ENCODE results near the gene SYNGR3. TPM values are rescaled to one million over a fixed set of nuclear protein-coding genes. Genes with fewer than 3 reads are reported as not detected.
A peak's percentile ranks its signal among the peaks of the same experiment; 100 is the strongest.
"Not testable (repeated sequence)": the region's sequence is repeated elsewhere in the genome, so short reads cannot be mapped to it uniquely, and the experiment has no call there.

The SYNGR3 gene
- total and polyA plus RNA-seq, 5 donors, result 0.57 to 1.4 (median 0.75) TPM

DNA sequence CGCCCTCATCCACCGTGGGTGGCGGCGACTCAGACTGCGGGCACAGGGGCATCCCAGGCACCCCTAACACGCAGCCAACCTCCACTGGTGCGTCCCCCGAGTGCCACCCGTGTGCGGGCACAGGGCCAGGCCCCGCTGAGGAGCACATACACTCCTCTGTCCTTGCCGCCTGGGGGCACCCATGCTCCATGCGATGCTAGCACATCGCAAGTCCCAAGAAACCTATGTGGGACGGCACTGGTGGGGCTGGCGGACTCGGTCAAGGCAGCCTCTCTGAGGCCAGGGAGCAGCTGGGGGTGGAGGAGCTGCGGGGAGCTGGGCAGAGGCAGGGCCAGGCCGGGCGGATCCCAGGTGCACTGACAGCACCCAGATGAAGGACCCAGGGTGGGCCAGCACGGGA lies 15.9 kb downstream of the SYNGR3 start:
- WGBS, result 75% methylated on average over 21 of the region's 21 CpGs
- Histone ChIP-seq H3K4me3 (ENCODE audit: low read length) (no peak overlapping the region), H3K4me1 (ENCODE audit: control insufficient read depth, insufficient read depth, low read length) (peaks cover 14% of the 10 kb centered on the region), H3K9me3 (ENCODE audit: control insufficient read depth, low read length) (no peaks in the 10 kb centered on the region), H3K27me3 (ENCODE audit: control insufficient read depth, insufficient read depth) (no peaks in the 10 kb centered on the region), H3K27ac (ENCODE audit: low read length) (no peak overlapping the region)
- DNase-seq (peak in 2 of 3 donors; percentile 60 to 61), ATAC-seq (no peak)
- intact Hi-C loops (cut with DNase I), result no loop called here

DNA sequence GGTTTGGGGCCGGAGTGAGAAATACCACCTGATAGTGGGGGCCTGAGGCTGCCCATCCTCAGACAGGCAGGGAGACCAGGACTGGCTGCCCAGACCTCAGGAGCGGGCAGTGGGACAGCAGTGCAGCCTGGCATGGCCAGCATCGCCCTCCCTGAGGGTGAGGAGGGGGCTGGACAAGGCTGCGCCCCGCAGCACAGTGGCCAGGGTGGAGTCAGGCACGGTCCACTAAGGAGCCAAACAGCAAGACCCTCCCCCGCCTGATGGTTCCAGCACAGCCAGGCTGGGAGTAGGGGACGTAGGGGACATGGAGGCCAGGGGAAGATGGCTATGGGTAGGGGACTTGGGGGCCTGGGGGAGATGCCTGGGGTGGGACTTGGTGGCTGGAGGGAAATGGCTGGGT lies 16.5 kb downstream of the SYNGR3 start:
- no peak overlapping the region for H3K27ac ChIP-seq (ENCODE audit: low read length)
- DNase-seq (peak in 1 of 3 donors; percentile 41), ATAC-seq (no peak)
- no peaks in the 10 kb centered on the region for H3K27me3 ChIP-seq (ENCODE audit: control insufficient read depth, insufficient read depth)
- no peak overlapping the region for H3K4me3 ChIP-seq (ENCODE audit: low read length)
- no peaks in the 10 kb centered on the region for H3K9me3 ChIP-seq (ENCODE audit: control insufficient read depth, low read length)
- intact Hi-C loops (cut with DNase I), result no loop called here
- WGBS, result 89% methylated on average over 8 of the region's 8 CpGs
- H3K4me1 ChIP-seq (ENCODE audit: control insufficient read depth, insufficient read depth, low read length), result peaks cover 14% of the 10 kb centered on the region

DNA sequence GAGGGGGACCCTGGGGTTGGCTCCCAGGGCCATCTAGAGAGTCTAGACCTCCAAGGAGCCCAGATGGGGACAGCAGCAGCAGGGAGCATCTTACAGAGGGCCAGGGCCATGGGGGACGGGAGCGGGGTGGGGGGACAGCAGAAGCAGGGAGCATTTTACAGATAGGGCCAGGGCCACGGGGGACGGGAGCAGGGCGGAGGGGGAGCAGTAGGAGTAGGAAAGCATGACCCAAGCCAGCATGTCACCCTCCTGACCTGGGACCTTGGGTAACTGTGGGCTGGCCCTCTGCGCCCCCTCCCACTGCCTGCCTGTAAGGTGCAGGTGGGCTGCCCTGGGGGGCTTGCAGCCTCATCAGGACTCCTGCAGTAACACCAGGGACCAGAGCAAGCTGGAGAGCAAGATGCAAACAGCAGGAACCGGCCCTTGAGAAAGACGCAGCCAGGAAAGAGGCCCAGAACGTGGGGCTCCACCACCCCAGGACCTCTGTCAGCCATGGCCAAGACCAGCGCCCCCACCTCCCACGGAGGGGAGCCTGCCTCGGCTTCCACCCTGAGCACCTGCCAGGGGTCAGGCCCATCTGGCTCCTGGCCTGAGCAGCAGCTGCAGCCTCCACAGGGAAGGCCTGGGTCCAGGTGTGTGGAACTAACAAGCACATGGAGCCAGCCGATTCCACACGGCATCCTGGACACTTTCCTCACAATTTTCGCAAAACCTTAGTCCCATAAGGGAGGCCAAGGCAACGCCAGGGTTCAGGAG lies 17.5 kb downstream of the SYNGR3 start:
- no peak overlapping the region for H3K27ac ChIP-seq (ENCODE audit: low read length)
- 75% methylated on average over 16 of the region's 16 CpGs for WGBS

DNA sequence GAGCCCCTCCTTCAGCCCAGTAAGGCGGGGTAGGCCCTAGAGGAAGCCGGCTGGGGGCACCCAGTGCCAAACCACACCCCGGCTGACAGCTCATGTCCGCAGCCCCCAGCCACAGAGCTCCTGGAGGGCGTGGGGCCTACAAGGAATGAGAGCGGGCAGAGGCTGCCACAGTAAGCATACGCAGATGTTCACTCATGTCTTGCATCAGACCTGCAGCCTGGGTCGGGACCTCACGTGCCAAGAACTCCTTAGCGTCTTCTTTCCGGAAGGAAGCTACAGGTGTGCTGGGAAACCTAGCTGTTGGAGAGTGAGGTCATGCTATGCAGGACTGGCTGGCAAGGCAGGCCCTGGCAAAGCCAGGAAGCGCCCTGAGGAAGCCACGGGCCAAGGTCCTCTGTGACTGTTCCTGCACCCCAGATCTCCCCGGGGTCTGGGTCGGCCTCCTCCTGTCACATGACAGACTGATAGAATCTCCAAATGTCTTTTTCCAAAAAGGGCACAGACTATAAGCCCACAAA lies 18.3 kb downstream of the SYNGR3 start:
- peak in 1 of 3 donors; percentile 71 for DNase-seq
- no peak for ATAC-seq
- Histone ChIP-seq H3K4me1 (ENCODE audit: control insufficient read depth, insufficient read depth, low read length) (peaks cover 14% of the 10 kb centered on the region), H3K27me3 (ENCODE audit: control insufficient read depth, insufficient read depth) (no peaks in the 10 kb centered on the region), H3K9me3 (ENCODE audit: control insufficient read depth, low read length) (no peaks in the 10 kb centered on the region), H3K27ac (ENCODE audit: low read length) (no peak overlapping the region), H3K4me3 (ENCODE audit: low read length) (no peak overlapping the region)
- 47% methylated on average over 15 of the region's 15 CpGs for WGBS
- intact Hi-C loops (cut with DNase I), result no loop called here

More for the DNA sequence above, 17.5 kb downstream of the SYNGR3 start:
- no peak for ATAC-seq
- peak in 1 of 3 donors; percentile 53 for DNase-seq
- Histone ChIP-seq H3K9me3 (ENCODE audit: control insufficient read depth, low read length) (no peaks in the 10 kb centered on the region), H3K4me1 (ENCODE audit: control insufficient read depth, insufficient read depth, low read length) (peaks cover 14% of the 10 kb centered on the region), H3K4me3 (ENCODE audit: low read length) (no peak overlapping the region), H3K27me3 (ENCODE audit: control insufficient read depth, insufficient read depth) (no peaks in the 10 kb centered on the region)
- intact Hi-C loops (cut with DNase I), result no loop called here

DNA sequence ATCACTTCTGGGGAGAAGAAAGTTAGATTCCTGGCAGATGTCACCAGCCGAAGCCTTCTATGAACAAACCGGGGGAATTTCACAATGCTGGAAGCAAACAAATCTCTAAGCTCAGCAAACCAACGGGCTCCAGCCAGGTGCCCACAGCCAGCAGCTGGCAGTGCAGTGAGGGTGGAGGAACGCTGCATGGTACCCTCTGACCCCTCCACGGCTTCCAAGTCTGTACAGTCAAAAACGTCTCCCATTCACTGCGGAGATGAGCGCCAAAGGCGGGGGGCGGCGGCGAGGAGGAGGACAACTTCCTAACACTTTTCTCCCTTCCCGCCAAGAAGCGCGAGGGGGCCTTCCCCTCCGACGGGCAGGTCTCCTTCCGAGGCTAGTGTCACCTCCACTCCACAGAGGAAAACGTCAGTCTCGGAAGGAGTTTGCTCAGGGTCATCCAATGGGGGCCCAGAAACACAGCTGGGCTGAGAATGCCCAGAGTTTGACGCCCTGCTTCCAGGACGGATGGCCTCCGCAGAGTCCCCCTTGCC lies 18.9 kb downstream of the SYNGR3 start:
- Histone ChIP-seq H3K9me3 (ENCODE audit: control insufficient read depth, low read length) (no peaks in the 10 kb centered on the region), H3K4me1 (ENCODE audit: control insufficient read depth, insufficient read depth, low read length) (peaks cover 14% of the 10 kb centered on the region), H3K27me3 (ENCODE audit: control insufficient read depth, insufficient read depth) (no peaks in the 10 kb centered on the region), H3K27ac (ENCODE audit: low read length) (peak overlapping the region; percentile 84), H3K4me3 (ENCODE audit: low read length) (peak overlapping the region; percentile 95)
- no peak for ATAC-seq
- intact Hi-C loops (cut with DNase I), result no loop called here
- peak in 1 of 3 donors; percentile 43 for DNase-seq
- 4% methylated on average over 23 of the region's 23 CpGs for WGBS

DNA sequence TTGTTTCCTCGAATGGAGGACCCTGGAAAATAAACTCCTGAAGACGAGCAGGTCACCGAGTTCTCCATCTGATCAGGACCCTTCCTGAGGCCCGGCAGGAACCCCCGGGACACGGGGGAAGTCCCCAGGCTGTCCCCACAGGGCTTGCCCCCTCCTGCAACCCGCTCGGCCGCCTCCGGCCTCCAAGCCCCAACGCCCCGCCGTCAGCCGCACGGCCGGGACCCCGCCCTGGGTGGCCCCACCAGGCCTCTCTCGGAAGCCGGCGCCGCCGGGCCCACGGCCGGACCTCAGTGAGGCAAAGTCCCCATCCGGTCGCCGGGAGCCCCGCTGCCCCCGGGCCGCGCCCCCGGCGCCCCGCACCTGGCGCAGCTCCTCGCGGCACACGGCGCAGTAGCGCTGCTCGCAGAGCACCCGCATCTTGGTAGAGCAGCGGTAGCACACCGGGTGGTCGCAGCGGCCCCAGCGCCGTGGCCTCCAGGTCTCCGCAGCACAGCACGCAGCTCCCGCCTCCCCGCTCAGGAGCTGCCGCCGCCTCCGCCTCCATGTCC lies 19.5 kb downstream of the SYNGR3 start:
- Histone ChIP-seq H3K4me1 (ENCODE audit: control insufficient read depth, insufficient read depth, low read length) (peaks cover 14% of the 10 kb centered on the region), H3K9me3 (ENCODE audit: control insufficient read depth, low read length) (no peaks in the 10 kb centered on the region), H3K27me3 (ENCODE audit: control insufficient read depth, insufficient read depth) (no peaks in the 10 kb centered on the region), H3K27ac (ENCODE audit: low read length) (peak overlapping the region; percentile 84), H3K4me3 (ENCODE audit: low read length) (peak overlapping the region; percentile 95)
- peak in 1 of 3 donors; percentile 71 for DNase-seq
- peak; percentile 10 to 15 for ATAC-seq
- intact Hi-C loops (cut with DNase I), result no loop called here
- under 1% methylated on average over 55 of the region's 55 CpGs for WGBS

DNA sequence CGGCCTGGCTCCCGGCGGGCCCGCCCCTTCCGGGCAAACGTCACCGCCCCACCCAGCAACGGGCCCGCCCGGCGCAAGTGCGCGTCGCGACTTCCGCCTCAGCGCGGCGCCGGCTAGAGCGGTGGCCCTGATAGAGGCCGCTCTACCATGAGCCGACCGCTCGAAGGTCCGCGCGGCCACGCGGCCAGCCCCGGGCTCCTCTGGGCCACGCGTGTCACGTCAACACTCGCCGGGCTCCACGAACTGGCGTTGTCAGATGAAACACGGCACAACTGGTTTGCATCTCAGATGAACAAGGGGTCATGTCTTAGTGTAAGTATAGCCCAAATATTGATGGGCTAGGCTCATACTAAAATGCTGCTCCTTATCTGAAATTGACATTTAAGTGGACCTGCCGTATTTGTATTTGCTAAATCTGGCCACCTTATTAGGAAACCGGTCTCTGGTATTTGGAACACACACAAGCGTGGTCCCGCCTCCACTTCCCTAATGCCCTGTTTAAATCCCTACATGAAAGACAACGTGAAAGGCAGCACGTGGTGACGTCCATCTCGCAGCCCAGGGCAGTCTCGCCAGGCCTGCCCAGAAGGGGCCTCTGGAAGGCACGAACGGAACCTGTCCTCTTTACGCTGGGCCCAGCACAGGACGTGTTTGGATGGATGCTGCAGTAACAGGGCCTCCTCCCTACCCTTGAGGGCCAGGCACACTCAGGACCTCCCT lies 20.2 kb downstream of the SYNGR3 start, which contains the start of gene ZNF598:
ZNF598 (minus strand) TSS at position 31 of the 720 bp plus-strand sequence.
- peaks cover 14% of the 10 kb centered on the region for H3K4me1 ChIP-seq (ENCODE audit: control insufficient read depth, insufficient read depth, low read length)
- H3K9me3 ChIP-seq (ENCODE audit: control insufficient read depth, low read length), result no peaks in the 10 kb centered on the region
- H3K27me3 ChIP-seq (ENCODE audit: control insufficient read depth, insufficient read depth), result no peaks in the 10 kb centered on the region
- peak within 1 kb of the TSS; percentile 95 for H3K4me3 ChIP-seq (ENCODE audit: low read length)
- H3K27ac ChIP-seq (ENCODE audit: low read length), result peak within 1 kb of the TSS; percentile 84
- DNase-seq (peak; percentile 87 to 95 (median 94)), ATAC-seq (peak; percentile 93 to 96)
- intact Hi-C loops (cut with DNase I), result no loop called here
- 1% methylated on average over 52 of the region's 52 CpGs for WGBS

DNA sequence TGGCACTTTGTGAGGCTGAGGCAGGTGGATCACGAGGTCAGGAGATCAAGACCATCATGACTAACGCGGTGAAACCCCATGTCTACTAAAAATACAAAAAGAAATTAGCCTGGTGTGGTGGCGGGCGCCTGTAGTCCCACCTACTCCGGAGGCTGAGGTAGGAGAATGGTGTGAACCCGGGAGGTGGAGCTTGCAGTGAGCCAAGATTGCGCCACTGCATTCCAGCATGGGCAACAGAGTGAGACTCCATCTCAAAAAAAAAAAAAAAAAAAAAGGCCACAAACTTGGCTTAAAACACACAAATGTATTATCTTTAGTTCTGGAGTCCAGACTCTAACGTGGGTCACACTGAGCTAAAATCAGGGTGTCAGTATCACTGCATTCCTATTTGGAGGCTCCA lies 22.0 kb downstream of the SYNGR3 start:
- peaks cover 14% of the 10 kb centered on the region for H3K4me1 ChIP-seq (ENCODE audit: control insufficient read depth, insufficient read depth, low read length)
- WGBS, result 91% methylated on average over 9 of the region's 9 CpGs
- H3K27me3 ChIP-seq (ENCODE audit: control insufficient read depth, insufficient read depth); H3K27ac ChIP-seq (ENCODE audit: low read length); H3K9me3 ChIP-seq (ENCODE audit: control insufficient read depth, low read length); DNase-seq; ATAC-seq; intact Hi-C loops (cut with DNase I); H3K4me3 ChIP-seq (ENCODE audit: low read length): not testable (repeated sequence)

DNA sequence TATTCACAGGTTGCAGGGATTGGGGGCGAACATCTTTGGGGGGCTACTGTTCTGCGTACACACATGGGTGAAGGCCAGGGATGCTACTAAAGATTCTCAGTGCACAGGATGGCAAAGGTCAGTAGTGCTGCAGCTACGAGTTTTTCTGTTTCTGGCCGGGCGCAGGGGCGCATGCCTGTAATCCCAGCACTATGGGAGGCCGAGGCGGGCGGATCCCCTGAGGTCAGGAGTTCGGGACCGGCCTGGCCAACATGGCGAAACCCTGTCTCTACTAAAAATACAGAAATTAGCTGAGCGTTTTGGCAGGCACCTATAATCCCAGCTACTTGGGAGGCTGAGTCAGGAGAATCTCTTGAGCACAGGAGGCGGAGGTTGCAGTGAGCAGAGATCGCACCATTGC lies 23.8 kb downstream of the SYNGR3 start:
- Histone ChIP-seq H3K9me3 (ENCODE audit: control insufficient read depth, low read length) (no peaks in the 10 kb centered on the region), H3K27me3 (ENCODE audit: control insufficient read depth, insufficient read depth) (no peaks in the 10 kb centered on the region), H3K27ac (ENCODE audit: low read length) (no peak overlapping the region), H3K4me1 (ENCODE audit: control insufficient read depth, insufficient read depth, low read length) (peaks cover 6% of the 10 kb centered on the region), H3K4me3 (ENCODE audit: low read length) (no peak overlapping the region)
- WGBS, result 91% methylated on average over 15 of the region's 15 CpGs
- intact Hi-C loops (cut with DNase I), result no loop called here
- ATAC-seq (no peak), DNase-seq (no peak)

DNA sequence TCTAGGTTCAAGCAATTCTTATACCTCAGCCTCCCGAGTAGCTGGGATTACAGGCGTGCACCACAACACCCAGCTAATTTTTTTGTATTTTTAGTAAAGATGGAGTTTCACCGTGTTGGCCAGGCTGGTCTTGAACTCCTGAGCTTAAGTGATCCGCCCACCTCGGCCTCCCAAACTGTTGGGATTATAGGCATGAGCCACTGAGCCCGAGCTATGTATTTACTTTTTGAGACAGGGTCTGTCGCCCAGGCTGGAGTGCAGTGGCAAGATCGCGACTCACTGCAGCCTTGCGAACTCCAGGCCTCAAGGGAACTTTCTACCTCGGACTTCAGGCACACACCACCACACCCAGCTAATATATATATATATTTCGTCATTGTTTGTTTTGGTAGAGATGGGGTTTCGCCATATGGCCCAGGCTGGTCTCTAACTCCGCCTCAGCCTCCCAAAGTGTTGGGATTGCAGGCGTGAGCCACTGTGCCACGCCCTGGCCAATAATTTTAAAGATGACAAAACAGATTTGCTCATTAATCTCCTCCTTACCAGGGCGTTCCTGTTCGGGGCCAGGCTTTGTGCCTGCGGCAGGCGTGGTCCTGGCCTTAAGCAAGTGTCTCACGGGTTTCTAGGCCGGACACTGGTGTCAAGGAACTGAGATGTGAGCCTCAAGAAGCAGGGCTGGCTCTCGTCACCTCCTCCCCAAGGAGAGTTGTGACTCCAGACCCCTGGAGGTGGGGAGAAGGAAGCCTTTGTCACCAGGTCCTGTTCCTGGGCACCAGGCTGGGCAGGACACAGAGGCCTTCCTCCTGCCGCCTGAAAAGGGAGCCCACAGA lies 25.6 kb downstream of the SYNGR3 start:
- peak in 1 of 2 donors; percentile 27 for ATAC-seq
- no peak for DNase-seq
- intact Hi-C loops (cut with DNase I), result no loop called here
- Histone ChIP-seq H3K4me3 (ENCODE audit: low read length) (no peak overlapping the region), H3K4me1 (ENCODE audit: control insufficient read depth, insufficient read depth, low read length) (no peaks in the 10 kb centered on the region), H3K27me3 (ENCODE audit: control insufficient read depth, insufficient read depth) (no peaks in the 10 kb centered on the region), H3K27ac (ENCODE audit: low read length) (no peak overlapping the region), H3K9me3 (ENCODE audit: control insufficient read depth, low read length) (no peaks in the 10 kb centered on the region)
- 89% methylated on average over 24 of the region's 24 CpGs for WGBS
